HL-60 (cell line): ENCODE data around the gene FMNL3.

Experiments
- GABPA ChIP-seq: IDR thresholded peaks from 2 replicates; pipeline ENCODE4 v1.6.1; 2012; ENCODE audit warnings: low read depth
- POLR2AphosphoS5 ChIP-seq: IDR thresholded peaks from 2 replicates; pipeline ENCODE4 v1.6.1; 2012; ENCODE audit warnings: low read depth
- SPI1 ChIP-seq: IDR thresholded peaks from 2 replicates; pipeline ENCODE4 v1.6.1; 2012; ENCODE audit warnings: low read depth, mild to moderate bottlenecking, borderline replicate concordance
- TF ChIP-seq, protein P1 (sequence below): IDR thresholded peaks from one replicate; pipeline ENCODE4 v1.5.1; 2011; ENCODE audit warnings: low read length, control low read depth, inconsistent platforms; ENCODE audit not compliant: insufficient read depth
- TF ChIP-seq, protein P2 (sequence below): IDR thresholded peaks from 2 replicates; pipeline ENCODE4 v1.6.1; 2012; ENCODE audit warnings: low read depth; ENCODE audit not compliant: insufficient replicate concordance

DNA sequence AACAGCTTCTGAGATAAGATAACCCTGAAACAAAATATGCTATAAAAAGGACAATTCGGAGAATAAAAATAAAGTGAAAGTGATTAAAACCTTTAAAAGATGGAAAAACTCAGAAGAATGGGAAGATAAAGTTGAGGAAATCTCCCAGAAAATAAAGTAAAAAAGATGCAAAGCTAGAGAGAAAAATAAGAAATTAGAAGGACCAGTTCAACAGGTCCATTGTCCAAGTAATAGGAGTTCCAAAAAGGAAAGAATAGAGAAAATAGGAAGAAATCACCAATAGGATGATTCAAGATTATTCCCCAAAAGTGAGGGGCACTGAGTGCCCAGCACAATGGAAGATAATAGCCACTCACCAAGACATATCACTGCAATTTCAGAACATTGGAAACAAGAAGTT is 88.6 kb downstream of the FMNL3 start:
- TF ChIP-seq, protein P1, sequence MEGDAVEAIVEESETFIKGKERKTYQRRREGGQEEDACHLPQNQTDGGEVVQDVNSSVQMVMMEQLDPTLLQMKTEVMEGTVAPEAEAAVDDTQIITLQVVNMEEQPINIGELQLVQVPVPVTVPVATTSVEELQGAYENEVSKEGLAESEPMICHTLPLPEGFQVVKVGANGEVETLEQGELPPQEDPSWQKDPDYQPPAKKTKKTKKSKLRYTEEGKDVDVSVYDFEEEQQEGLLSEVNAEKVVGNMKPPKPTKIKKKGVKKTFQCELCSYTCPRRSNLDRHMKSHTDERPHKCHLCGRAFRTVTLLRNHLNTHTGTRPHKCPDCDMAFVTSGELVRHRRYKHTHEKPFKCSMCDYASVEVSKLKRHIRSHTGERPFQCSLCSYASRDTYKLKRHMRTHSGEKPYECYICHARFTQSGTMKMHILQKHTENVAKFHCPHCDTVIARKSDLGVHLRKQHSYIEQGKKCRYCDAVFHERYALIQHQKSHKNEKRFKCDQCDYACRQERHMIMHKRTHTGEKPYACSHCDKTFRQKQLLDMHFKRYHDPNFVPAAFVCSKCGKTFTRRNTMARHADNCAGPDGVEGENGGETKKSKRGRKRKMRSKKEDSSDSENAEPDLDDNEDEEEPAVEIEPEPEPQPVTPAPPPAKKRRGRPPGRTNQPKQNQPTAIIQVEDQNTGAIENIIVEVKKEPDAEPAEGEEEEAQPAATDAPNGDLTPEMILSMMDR: no peak
- no peak for TF ChIP-seq SPI1
- TF ChIP-seq POLR2AphosphoS5: no peak
- no peak for TF ChIP-seq GABPA
- TF ChIP-seq, protein P2, sequence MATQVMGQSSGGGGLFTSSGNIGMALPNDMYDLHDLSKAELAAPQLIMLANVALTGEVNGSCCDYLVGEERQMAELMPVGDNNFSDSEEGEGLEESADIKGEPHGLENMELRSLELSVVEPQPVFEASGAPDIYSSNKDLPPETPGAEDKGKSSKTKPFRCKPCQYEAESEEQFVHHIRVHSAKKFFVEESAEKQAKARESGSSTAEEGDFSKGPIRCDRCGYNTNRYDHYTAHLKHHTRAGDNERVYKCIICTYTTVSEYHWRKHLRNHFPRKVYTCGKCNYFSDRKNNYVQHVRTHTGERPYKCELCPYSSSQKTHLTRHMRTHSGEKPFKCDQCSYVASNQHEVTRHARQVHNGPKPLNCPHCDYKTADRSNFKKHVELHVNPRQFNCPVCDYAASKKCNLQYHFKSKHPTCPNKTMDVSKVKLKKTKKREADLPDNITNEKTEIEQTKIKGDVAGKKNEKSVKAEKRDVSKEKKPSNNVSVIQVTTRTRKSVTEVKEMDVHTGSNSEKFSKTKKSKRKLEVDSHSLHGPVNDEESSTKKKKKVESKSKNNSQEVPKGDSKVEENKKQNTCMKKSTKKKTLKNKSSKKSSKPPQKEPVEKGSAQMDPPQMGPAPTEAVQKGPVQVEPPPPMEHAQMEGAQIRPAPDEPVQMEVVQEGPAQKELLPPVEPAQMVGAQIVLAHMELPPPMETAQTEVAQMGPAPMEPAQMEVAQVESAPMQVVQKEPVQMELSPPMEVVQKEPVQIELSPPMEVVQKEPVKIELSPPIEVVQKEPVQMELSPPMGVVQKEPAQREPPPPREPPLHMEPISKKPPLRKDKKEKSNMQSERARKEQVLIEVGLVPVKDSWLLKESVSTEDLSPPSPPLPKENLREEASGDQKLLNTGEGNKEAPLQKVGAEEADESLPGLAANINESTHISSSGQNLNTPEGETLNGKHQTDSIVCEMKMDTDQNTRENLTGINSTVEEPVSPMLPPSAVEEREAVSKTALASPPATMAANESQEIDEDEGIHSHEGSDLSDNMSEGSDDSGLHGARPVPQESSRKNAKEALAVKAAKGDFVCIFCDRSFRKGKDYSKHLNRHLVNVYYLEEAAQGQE: no peak
